Smooth muscle cell (in vitro differentiated cells): Measurements from ENCODE around the gene KIAA0586. TPM values are rescaled to one million over a fixed set of nuclear protein-coding genes. Genes with fewer than 3 reads are reported as not detected.

Experiments used
- DNase-seq: peaks from one replicate; lab custom pipeline; 2025; ENCODE audit not compliant: unreplicated experiment; lab: John Stamatoyannopoulos, UW
- H2AFZ ChIP-seq: fragments of 200-600 bp; sonication (generic); 2 replicates; pipeline ENCODE4 v1.6.0; 2016; ENCODE audit warnings: antibody characterized with exemption, low read depth, mild to moderate bottlenecking
- H3F3A ChIP-seq: fragments of 200-600 bp; sonication (generic); 2 replicates; pipeline ENCODE4 v1.6.0; 2017; ENCODE audit warnings: antibody characterized with exemption, low read depth
- H3K27ac ChIP-seq: fragments of 200-600 bp; sonication (generic); 2 replicates; pipeline ENCODE4 v1.5.1; 2016; ENCODE audit warnings: low read depth, mild to moderate bottlenecking
- H3K27me3 ChIP-seq: fragments of 200-600 bp; sonication (generic); 2 replicates; pipeline ENCODE4 v1.6.1; 2016; ENCODE audit warnings: low read depth, mild to moderate bottlenecking
- H3K36me3 ChIP-seq: fragments of 200-600 bp; sonication (generic); 2 replicates; pipeline ENCODE4 v1.5.1; 2016; ENCODE audit warnings: low read depth
- H3K4me1 ChIP-seq: fragments of 200-600 bp; sonication (generic); 2 replicates; pipeline ENCODE4 v1.5.1; 2016; ENCODE audit warnings: low read depth
- H3K4me2 ChIP-seq: fragments of 200-600 bp; sonication (generic); 2 replicates; pipeline ENCODE4 v1.6.0; 2016; ENCODE audit warnings: mild to moderate bottlenecking
- H3K4me3 ChIP-seq: fragments of 200-600 bp; sonication (generic); 2 replicates; pipeline ENCODE4 v1.5.1; 2016; ENCODE audit warnings: mild to moderate bottlenecking
- H3K79me2 ChIP-seq: fragments of 200-600 bp; sonication (generic); 2 replicates; pipeline ENCODE4 v1.6.0; 2016; ENCODE audit warnings: low read depth, mild to moderate bottlenecking
- H3K9ac ChIP-seq: fragments of 200-600 bp; sonication (generic); 2 replicates; pipeline ENCODE4 v1.6.0; 2016; ENCODE audit warnings: low read depth
- H3K9me3 ChIP-seq: fragments of 200-600 bp; sonication (generic); replicated peaks from 2 replicates; pipeline ENCODE4 v1.5.1; 2016; ENCODE audit warnings: low read depth
- H4K20me1 ChIP-seq: fragments of 200-600 bp; sonication (generic); 2 replicates; pipeline ENCODE4 v1.6.0; 2016; ENCODE audit warnings: low read depth
- CTCF ChIP-seq: fragments of 200-600 bp; sonication (generic); IDR thresholded peaks from 2 replicates; pipeline ENCODE4 v1.5.1; 2017; ENCODE audit warnings: borderline replicate concordance, mild to moderate bottlenecking, antibody characterized with exemption; ENCODE audit not compliant: insufficient read depth, poor library complexity, severe bottlenecking
- WGBS: methylation state at CpG from one replicate; pipeline ENCODE4 v1.1.7; 2016; ENCODE audit warnings: low lambda C conversion rate; 5-methylcytosine and 5-hydroxymethylcytosine counted together
- polyA plus RNA-seq: library from polyadenylated mRNA; unstranded; fragments of >200 nt; fragmentation: Nextera tagmentation; extraction: Ambion mirVana; gene quantifications from 2 replicates; pipeline ENCODE4 v1.2.1, GENCODE V29; 2016
- total RNA-seq: library from RNA; depleted of rRNA; stranded (reverse); fragments of >200 nt; gene quantifications from 2 replicates; pipeline ENCODE4 v1.2.3, GENCODE V29; 2014

Gene KIAA0586
- total and polyA plus RNA-seq, 2 experiments from 2014 or later: 6.5 to 20.0 TPM

GRCh38 chr14:58562141-58562540 is 134.6 kb downstream of the KIAA0586 start:
- H2AFZ ChIP-seq: no peak overlapping the region
- H3K27ac ChIP-seq: no peak overlapping the region
- no peaks in the 10 kb centered on the region for H4K20me1 ChIP-seq
- no peak for DNase-seq
- WGBS: 76% methylated on average over 2 of the region's 2 CpGs
- no peaks in the 10 kb centered on the region for H3K4me1 ChIP-seq
- H3K4me3 ChIP-seq: no peak overlapping the region
- TF ChIP-seq CTCF: no peak
- no peaks in the 10 kb centered on the region for H3K79me2 ChIP-seq
- no peaks in the 10 kb centered on the region for H3K36me3 ChIP-seq
- H3K9me3 ChIP-seq: no peaks in the 10 kb centered on the region
- no peaks in the 10 kb centered on the region for H3K27me3 ChIP-seq
- no peak overlapping the region for H3K9ac ChIP-seq
- H3K4me2 ChIP-seq: no peak overlapping the region
- peaks cover 8% of the 10 kb centered on the region for H3F3A ChIP-seq

GRCh38 chr14:58563978-58564377 is 136.5 kb downstream of the KIAA0586 start:
- Histone ChIP-seq H3K4me2 (no peak overlapping the region), H3K36me3 (no peaks in the 10 kb centered on the region), H3K27ac (no peak overlapping the region), H3K79me2 (no peaks in the 10 kb centered on the region), H4K20me1 (no peaks in the 10 kb centered on the region), H3K9ac (no peak overlapping the region), H3K9me3 (no peaks in the 10 kb centered on the region), H3K4me3 (no peak overlapping the region), H2AFZ (no peak overlapping the region), H3K27me3 (no peaks in the 10 kb centered on the region), H3K4me1 (no peaks in the 10 kb centered on the region), H3F3A (peaks cover 8% of the 10 kb centered on the region)
- 86% methylated on average over 3 of the region's 3 CpGs for WGBS
- no peak for TF ChIP-seq CTCF
- no peak for DNase-seq

DNA sequence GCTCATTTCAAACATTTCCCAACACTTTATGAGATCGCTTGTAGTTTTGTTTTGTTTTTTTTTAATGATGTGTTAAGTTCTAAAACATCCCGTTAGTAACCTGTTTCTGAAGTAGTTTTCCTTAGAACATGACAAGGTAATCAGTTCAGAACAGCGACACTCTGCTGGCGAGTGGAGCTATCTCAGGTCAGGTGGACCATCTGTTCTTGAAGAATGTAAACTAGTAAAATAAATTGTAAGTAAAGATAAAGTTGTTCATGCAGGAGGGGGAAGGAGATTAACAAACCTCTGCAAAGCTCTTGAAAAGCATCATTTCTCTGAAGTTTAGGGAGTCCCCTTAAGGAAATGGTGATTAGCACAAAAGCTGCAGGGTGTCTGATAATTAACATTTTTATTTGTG is 138.3 kb downstream of the KIAA0586 start:
- no peaks in the 10 kb centered on the region for H3K9me3 ChIP-seq
- no peaks in the 10 kb centered on the region for H3K36me3 ChIP-seq
- H3K4me3 ChIP-seq: no peak overlapping the region
- no peaks in the 10 kb centered on the region for H4K20me1 ChIP-seq
- H3K9ac ChIP-seq: no peak overlapping the region
- DNase-seq: no peak
- no peak overlapping the region for H3K4me2 ChIP-seq
- H2AFZ ChIP-seq: no peak overlapping the region
- no peak for TF ChIP-seq CTCF
- 47% methylated on average over 4 of the region's 4 CpGs for WGBS
- no peaks in the 10 kb centered on the region for H3K79me2 ChIP-seq
- H3K27me3 ChIP-seq: no peaks in the 10 kb centered on the region
- no peaks in the 10 kb centered on the region for H3K4me1 ChIP-seq
- H3F3A ChIP-seq: peaks cover 2% of the 10 kb centered on the region
- H3K27ac ChIP-seq: no peak overlapping the region

DNA sequence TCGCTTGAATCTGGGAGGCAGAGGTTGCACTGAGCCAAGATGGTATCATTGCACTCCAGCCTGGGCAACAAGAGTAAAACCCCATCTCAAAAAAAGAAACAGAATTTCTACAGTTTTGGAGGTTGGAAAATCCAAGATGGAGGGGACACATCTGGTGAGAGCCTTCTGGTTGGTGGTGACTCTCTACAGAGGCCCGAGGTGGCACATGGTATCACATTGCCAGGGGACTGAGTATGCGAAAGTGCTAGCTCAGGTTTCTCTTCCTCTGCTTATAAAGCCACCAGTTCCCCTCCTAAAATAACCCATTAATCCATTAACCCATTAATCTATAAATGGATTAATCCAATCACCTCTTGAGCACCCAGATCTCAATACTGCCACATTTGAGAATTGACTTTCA is 139.5 kb downstream of the KIAA0586 start:
- no peaks in the 10 kb centered on the region for H3F3A ChIP-seq
- no peak overlapping the region for H3K9ac ChIP-seq
- no peak for TF ChIP-seq CTCF
- H4K20me1 ChIP-seq: no peaks in the 10 kb centered on the region
- no peak overlapping the region for H3K4me2 ChIP-seq
- peaks cover 9% of the 10 kb centered on the region for H3K4me1 ChIP-seq
- no peaks in the 10 kb centered on the region for H3K27me3 ChIP-seq
- H3K9me3 ChIP-seq: no peaks in the 10 kb centered on the region
- no peaks in the 10 kb centered on the region for H3K36me3 ChIP-seq
- H2AFZ ChIP-seq: no peak overlapping the region
- DNase-seq: no peak
- no peak overlapping the region for H3K4me3 ChIP-seq
- H3K27ac ChIP-seq: no peak overlapping the region
- WGBS: 89% methylated on average over 3 of the region's 3 CpGs
- no peaks in the 10 kb centered on the region for H3K79me2 ChIP-seq
